HG02970 (cell line): ENCODE data around the gene ICAM3.
"Not testable (repeated sequence)": the region's sequence is repeated elsewhere in the genome, so short reads cannot be mapped to it uniquely, and the experiment has no call there.

Experiments
- ATAC-seq: cut with Tn5 transposase; IDR thresholded peaks from one replicate; pipeline ENCODE4 v1.9.1; 2021; ENCODE audit warnings: mild to moderate bottlenecking, moderate library complexity, moderate number of reproducible peaks; ENCODE audit not compliant: unreplicated experiment, low FRiP score

ICAM3 gene

GRCh38 chr19:10339380-10339960 is at the start of gene ICAM3:
Gene ICAM3 (minus strand): TSS chr19:10339624. CDS start chr19:10339614, 10 bp downstream.
- ATAC-seq, result no peak

DNA sequence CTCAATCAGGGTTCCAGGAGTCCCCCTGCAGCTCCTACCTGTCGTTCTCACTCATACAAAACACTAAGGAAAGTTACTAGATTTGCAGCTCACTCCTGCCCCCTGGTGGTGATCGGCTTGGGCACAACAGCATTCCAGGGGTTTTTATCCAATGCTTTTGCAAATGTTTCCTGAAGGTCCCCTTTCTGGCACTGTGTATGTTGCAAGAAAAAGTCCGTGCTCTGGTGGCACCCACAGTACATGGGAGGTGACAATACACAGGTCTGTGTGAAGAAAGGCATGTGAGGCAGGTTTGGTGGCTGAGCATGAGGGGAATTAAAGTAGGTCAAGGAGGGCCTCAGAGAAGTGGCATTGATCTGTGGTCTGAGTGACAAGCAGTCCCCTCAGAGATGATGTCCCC is 49.5 kb upstream of the ICAM3 start:
- ATAC-seq, result no peak

DNA sequence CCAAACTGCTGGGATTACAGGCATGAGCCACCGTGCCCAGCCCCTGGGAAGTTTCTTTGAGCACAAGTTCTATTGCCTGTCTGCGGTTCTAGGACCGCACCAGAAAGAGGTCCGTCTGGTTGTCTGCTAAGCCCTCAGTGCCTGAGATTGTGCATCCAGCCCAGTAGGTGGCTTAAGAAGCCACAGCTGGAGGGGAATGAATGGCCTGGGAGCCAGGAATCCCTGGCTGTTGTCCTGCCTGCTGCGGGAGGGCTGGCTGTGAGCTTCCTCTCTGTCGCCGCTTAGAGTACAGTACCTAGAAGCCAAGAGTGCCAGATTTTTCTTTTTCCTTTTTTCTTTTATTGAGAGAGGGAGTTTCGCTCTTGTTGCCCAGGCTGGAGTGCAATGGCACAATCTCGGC is 45.2 kb upstream of the ICAM3 start:
- no peak for ATAC-seq

GRCh38 chr19:10383223-10383499 is 43.7 kb upstream of the ICAM3 start:
- ATAC-seq, result not testable (repeated sequence)

DNA sequence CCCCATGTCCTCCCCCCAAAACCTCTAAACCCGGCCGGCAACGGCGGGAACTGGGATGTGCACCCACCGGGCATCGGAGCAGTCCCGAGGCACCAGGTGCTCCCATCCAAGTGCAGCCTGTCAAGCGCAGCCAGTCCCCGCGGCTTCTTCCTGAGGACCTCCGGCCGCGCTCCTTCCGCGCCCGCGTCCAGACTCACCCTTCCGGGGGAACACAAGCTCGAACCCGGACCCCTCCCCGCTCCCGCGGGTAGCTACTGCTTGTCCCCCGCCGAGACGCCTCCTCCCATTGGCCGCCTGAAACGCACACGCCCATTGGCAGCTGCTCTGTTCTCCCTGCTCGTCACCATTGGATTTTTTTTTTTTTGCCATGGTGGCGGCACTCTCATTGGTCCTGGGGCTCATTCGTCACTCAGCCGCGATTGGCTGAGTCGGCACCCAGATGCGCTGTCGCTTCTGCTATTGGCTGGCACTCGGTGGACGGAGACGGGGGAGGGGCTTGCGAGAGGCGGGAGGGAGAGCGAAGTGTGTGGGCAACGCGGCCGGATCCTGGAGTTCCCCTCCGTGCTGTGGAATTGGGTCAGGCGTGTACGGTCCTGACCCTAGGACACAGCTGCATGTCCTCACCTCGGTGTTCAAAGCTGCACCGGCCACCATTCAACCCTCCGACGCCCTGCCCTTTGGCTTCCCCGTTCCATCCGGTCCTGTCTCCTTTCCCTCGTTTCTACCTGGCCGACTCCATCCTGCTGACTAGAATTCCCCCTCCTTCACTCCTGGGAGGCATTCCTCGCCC is 41.1 kb upstream of the ICAM3 start, which contains the start of gene TYK2:
TSS of gene TYK2 (minus strand) at position 260 of the 790 bp plus-strand sequence. CDS start 2,166 bp downstream, outside the sequence.
- ATAC-seq, result peak; percentile 90

DNA sequence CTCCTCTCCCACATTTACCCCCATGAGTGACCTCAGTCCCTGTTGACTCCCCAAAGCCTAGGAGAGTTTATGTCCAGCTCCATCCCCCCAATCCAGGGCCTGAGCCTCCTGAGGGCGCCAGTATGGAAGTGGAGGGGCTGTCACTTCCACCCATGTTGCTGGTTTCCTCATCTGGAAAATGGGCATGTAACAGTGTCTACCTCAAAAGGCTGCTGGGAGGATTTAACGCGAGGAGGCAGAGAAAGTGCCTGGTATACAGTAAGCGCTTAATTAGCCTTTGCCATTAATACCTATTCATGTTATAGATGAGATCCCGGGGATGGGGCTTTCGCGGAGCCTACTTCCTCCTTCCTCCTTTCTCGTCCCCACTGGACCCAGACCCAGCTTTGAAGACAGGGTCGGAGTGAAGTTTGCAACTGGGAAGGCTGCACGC is 40.5 kb upstream of the ICAM3 start:
- no peak for ATAC-seq

GRCh38 chr19:10378124-10378523 is 38.7 kb upstream of the ICAM3 start:
- no peak for ATAC-seq

GRCh38 chr19:10377140-10377640 is 37.8 kb upstream of the ICAM3 start:
- ATAC-seq, result not testable (repeated sequence)

- ATAC-seq, result no peak
Observed at GRCh38 chr19:10374931-10375330, 35.5 kb upstream of the ICAM3 start.

DNA sequence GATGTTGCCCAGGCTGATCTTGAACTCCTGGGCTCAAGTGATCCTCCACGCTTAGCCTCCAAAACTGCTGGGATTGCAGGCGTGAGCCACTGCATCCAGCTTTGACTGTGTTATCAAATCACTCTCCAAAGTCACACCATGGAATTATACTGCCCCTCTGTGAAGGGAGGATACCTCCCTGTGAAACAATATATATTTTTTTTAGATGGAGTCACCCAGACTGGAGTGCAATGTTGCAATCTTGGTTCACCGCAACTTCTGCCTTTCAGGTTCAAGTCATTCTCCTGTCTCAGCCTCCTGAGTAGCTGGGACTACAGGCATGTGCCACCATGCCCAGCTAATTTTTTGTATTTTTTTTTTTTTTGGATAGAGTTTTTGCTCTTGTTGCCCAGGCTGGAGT is 33.3 kb upstream of the ICAM3 start:
- no peak for ATAC-seq

GRCh38 chr19:10368101-10368803 is 28.8 kb upstream of the ICAM3 start:
- no peak for ATAC-seq

DNA sequence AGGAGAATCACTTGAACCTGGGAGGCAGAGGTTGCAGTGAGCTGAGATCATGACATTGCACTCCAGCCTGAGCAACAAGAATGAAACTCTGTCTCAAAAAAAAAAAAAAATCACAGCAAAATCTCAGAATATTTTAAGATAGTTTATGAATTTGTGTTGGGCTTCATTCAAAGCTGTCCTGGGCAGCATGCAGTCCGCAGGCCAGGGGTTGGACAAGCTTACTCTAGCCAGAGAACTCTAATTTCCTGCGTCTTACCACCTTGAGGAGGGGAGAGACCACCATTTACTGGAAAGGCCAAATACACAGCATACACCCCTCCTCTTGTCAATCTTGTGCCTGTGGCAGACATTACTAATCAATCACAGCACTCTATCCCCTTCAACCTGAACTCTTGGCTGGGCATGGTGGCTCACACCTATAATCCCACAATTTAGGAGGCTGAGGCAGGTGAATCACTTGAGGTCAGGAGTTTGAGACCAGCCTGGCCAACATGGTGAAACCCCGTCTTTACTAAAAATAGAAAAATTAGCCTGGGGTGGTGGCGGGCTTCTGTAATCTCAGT is 27.6 kb upstream of the ICAM3 start:
- ATAC-seq, result not testable (repeated sequence)

DNA sequence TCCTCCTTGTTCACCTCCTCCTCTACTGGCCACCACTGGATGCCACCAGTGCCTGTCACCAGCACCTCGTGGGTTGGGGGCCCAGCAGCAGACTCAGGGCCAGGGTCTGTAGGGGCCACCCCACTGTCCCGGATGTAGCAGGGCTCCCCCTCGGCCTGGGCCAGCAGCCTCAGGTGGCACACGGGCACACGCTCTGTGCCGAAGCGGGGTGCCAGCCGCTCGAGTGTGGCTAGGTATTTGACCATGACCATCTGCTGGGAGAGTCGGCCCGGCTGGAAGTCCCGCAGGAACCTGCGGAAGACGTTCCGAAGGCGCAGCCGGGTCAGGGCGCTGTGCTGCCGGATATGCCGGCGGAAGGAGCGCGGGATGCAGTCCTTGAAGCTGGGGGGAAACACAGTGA is 26.1 kb upstream of the ICAM3 start:
- ATAC-seq, result no peak

GRCh38 chr19:10364644-10365043 is 25.2 kb upstream of the ICAM3 start:
- ATAC-seq, result no peak

DNA sequence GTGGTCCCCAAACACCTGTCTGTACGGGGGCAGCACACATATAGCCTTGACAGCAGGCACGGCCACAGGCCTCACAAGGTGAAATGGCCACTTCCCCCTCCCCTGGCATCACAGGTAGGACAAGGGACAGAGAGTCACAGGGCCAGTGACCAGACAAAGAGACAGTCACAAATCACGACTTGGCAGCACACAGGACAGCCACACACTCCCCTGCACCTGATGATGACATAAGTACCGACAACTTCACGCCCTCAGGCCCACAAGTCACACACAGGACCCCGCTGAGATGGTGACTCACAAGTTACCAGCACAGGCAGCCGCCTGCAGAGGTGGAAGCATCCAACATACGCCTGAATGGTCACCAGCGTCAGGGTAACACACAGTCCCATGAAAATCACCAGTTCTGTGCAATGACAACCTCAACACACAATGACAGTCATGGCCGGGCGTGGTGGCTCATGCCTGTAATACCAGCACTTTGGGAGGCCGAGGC is 24.4 kb upstream of the ICAM3 start:
- no peak for ATAC-seq

- ATAC-seq, result no peak
Observed at GRCh38 chr19:10362259-10362658, 22.8 kb upstream of the ICAM3 start.

GRCh38 chr19:10361569-10362011 is 22.2 kb upstream of the ICAM3 start:
- no peak for ATAC-seq

DNA sequence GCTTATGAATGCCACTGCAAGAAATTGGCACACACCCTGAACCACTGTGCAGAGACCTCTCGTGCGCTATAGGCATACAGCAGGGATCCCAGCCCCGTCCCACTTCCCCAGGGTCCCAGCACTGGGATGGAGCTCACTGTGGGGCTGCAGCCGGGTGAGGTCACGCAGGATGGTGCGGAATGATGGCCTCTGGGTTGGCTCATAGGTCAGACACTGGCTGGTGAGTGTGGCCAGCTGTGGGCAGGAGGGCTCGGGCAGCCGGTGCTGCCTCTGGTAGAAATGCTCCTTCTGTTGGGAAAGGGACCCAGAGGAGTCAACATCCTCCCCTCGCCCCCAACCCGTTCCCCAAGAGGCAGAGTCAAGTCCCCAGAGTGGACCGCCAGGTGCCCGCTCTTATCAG is 17.0 kb upstream of the ICAM3 start:
- ATAC-seq, result no peak

DNA sequence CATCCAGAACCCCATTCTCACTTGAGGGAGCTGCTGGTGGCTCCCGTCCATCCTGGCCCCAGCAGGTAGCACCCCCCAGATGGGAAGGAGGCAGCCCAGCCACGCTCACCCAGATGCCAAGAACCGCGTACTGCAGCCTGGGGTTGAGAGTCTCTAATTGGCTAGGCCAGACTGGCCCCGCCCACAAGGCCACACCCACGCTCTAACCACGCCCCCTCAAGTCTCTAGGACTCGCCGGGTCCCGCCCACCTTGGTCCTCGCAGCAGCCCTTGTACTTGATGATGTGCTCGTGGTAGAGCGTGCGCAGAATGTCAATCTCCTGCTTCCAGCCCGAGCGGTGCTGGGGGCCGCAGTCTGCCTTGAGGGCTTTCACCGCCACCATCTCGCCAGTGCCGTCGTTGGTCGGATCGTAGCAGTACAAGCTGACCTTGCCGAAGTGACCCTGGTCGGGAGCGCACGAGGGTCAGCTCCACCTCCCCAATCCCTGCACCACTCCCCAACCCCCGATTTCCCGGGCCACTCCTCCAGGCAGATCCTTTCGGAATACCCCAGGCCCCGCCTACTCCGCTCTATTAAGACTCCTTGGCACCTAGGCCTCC is 14.5 kb upstream of the ICAM3 start:
- no peak for ATAC-seq
